Hematopoietic multipotent progenitor cell treated with erythropoietin and hydrocortisone succinate and interleukin-3 and kit ligand, for 6 days (in vitro differentiated cells): ENCODE measurements around the gene PRAMEF18.
"Not testable (repeated sequence)": the region's sequence is repeated elsewhere in the genome, so short reads cannot be mapped to it uniquely, and the experiment has no call there.

ENCODE experiments used
- DNase-seq: peaks from one replicate; pipeline ENCODE4 v3.0.0-alpha.2; 2015

Gene PRAMEF18, protein sequence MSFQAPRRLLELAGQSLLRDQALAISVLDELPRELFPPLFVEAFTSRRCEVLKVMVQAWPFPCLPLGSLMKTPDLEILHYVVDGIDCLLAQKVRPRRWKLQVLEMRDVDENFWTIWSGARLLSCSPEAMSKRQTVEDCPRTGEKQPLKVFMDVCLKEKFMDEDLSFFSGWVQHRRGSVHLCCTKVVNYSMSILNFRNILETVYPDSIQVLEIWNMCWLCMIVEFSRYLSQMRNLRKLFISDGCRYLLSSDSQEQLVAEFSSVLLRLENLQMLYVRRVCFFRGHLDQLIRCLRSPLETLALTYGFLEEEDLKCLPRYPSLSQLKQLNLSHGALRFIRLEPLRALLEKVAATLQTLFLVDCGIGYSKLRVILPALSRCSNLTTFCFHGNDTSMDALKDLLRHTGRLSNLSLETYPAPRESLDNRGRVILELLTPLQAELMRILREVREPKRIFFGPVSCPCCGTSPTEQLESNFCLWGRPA

DNA sequence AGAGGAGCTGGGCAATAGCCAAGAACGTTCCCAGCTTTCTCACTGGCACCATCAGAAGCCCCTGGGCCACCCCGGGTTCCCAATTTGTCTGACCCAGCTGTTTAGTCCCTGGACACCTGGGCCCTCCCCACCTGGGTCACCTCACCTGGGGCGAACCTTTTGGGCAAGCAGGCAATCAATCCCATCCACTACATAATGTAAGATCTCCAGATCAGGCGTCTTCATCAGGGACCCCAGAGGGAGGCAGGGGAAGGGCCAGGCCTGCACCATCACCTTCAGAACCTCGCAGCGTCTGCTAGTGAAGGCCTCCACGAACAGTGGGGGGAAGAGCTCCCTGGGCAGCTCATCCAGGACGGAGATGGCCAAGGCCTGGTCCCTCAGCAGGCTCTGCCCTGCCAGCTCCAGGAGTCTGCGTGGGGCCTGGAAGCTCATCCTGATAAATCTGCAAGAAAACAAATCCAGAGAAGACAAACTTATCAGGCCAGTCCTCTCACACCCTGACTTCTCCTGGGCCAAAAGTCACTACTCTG lies at the start of gene PRAMEF18:
Gene PRAMEF18, minus strand, starts transcription at position 480 of the 530 bp plus-strand sequence. Its CDS starts 48 bp downstream, at position 432.
- not testable (repeated sequence) for DNase-seq

GRCh38 chr1:13265124-13265523 lies 39.2 kb upstream of the PRAMEF18 start:
- not testable (repeated sequence) for DNase-seq

- not testable (repeated sequence) for DNase-seq
Measured at GRCh38 chr1:13253898-13254297, 27.9 kb upstream of the PRAMEF18 start, which contains the start of gene PRAMEF5. TSS of gene PRAMEF5 (plus strand) at chr1:13254198. CDS start at chr1:13259269, 5,071 bp downstream.

DNA sequence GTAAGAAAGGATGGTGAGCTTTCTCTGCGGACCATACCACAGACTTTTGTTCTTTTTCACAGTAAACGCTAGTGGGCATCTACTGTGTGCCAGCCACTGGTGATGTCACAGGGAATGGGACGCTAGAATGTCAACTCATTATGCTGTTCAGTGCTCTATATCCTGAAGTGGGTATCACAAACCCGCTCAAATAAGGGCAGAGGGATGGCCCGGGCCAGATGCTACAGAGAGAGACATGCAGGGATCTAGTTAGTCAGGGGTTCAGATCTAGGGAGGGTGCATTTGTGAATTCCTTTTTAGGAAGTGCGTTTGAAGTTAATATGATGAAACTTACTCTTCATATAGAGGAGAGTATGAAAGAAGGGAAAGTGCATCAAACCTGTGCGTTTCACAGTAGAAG lies 21.2 kb upstream of the PRAMEF18 start:
- DNase-seq: not testable (repeated sequence)

GRCh38 chr1:13246554-13246871 lies 20.6 kb upstream of the PRAMEF18 start:
- not testable (repeated sequence) for DNase-seq

- not testable (repeated sequence) for DNase-seq
Measured at GRCh38 chr1:13245841-13246553, 20.0 kb upstream of the PRAMEF18 start.

- not testable (repeated sequence) for DNase-seq
Measured at GRCh38 chr1:13243536-13244263, 17.7 kb upstream of the PRAMEF18 start.

- not testable (repeated sequence) for DNase-seq
Measured at GRCh38 chr1:13239633-13240032, 13.7 kb upstream of the PRAMEF18 start.

GRCh38 chr1:13237572-13237971 lies 11.6 kb upstream of the PRAMEF18 start:
- not testable (repeated sequence) for DNase-seq

DNA sequence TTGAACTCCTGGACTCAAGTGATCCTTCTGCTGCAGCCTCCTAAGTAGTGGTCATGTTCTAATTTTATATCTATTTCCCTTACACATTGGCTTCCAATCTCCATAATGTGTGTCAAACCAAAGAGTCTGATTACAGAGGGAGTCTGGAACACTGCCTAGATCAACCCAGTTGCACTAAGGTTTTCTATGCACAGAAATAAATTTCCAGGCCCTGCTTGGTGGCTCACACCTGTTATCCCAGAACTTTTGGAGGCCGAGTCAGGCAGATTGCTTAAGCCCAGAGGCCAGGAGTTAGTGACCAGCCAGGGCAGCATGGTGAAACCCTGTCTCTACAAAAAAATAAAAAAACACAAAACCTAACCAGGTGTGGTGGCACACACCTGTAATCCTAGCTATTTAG lies 8.1 kb upstream of the PRAMEF18 start:
- not testable (repeated sequence) for DNase-seq

DNA sequence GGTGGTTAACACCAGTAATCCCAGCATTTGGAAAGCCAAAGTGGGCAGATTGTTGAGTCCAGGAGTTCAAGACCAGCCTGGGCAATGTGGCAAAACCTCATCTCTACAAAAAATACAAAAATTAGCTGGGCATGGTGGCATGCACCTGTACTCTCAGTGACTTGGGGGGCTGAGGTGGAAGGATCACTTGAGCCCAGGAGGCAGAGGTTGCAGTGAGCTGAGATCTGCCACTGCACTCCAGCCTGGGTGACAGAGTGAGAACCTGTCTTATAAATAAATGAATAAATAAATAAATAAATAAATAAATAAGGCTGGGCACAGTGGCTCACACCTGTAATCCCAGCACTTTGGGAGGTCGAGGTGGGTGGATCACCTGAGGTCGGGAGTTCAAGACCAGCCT lies 6.1 kb upstream of the PRAMEF18 start:
- DNase-seq: not testable (repeated sequence)

GRCh38 chr1:13231061-13231750 lies 5.3 kb upstream of the PRAMEF18 start:
- not testable (repeated sequence) for DNase-seq

- not testable (repeated sequence) for DNase-seq
Measured at GRCh38 chr1:13230601-13231000, 4.6 kb upstream of the PRAMEF18 start.

- not testable (repeated sequence) for DNase-seq
Measured at GRCh38 chr1:13230096-13230495, 4.1 kb upstream of the PRAMEF18 start.

- peak; percentile 78 for DNase-seq
Measured at GRCh38 chr1:13228343-13228781, 2.4 kb upstream of the PRAMEF18 start.

- not testable (repeated sequence) for DNase-seq
Measured at GRCh38 chr1:13227271-13228055, 1.5 kb upstream of the PRAMEF18 start.

- no peak for DNase-seq
Measured at GRCh38 chr1:13224480-13225060, 1.4 kb downstream of the PRAMEF18 start.

GRCh38 chr1:13222788-13223187 lies 3.2 kb downstream of the PRAMEF18 start:
- not testable (repeated sequence) for DNase-seq

GRCh38 chr1:13219203-13219602 lies 6.8 kb downstream of the PRAMEF18 start:
- not testable (repeated sequence) for DNase-seq

DNA sequence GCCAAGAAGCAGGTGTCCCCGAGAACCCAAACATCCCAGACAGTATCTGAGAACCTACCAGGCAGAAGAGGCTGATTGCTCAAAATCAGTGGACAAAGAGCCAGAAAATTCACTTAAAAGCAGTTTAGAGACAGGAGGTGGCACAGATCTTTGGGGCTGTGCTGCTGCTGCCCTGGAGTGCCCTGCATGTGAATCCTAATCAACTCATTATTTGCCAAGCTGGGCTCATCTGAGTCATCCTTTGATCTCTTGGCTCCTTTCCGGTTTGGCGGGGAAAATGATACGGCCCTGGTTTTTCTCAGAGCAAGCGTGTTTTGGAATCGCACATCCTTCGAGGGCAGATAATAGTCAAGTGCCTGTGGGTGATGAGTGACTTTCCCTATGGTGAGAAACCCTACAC lies 9.3 kb downstream of the PRAMEF18 start:
- DNase-seq: not testable (repeated sequence)

GRCh38 chr1:13208712-13209111 lies 17.2 kb downstream of the PRAMEF18 start:
- not testable (repeated sequence) for DNase-seq
